ENCODE data around the gene GALNT9. TPM values are rescaled to one million over a fixed set of nuclear protein-coding genes. Genes with fewer than 3 reads are reported as not detected.

GALNT9 gene
- total RNA-seq, 6 experiments from 2014 or later, result not detected

DNA sequence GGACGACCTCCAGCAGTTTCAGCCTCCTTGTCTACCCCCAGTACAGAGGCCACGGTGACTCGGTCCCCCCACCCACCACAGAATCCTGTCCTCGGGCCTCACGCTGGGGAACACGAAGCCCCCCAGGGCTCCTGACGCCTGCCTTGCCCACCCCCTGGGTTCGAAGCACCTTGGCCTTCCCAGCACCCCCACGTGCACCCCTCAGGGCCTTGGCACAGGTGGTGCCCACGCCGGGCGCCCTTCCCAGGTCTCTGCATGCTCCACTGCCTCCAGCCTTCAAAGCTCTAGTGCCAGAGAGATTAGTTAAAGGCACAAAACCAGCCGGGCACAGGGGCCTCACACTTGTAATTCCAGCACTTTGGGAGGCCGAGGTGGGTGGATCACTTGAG, 123.3 kb downstream of the GALNT9 start:
- TF ChIP-seq, protein P1, sequence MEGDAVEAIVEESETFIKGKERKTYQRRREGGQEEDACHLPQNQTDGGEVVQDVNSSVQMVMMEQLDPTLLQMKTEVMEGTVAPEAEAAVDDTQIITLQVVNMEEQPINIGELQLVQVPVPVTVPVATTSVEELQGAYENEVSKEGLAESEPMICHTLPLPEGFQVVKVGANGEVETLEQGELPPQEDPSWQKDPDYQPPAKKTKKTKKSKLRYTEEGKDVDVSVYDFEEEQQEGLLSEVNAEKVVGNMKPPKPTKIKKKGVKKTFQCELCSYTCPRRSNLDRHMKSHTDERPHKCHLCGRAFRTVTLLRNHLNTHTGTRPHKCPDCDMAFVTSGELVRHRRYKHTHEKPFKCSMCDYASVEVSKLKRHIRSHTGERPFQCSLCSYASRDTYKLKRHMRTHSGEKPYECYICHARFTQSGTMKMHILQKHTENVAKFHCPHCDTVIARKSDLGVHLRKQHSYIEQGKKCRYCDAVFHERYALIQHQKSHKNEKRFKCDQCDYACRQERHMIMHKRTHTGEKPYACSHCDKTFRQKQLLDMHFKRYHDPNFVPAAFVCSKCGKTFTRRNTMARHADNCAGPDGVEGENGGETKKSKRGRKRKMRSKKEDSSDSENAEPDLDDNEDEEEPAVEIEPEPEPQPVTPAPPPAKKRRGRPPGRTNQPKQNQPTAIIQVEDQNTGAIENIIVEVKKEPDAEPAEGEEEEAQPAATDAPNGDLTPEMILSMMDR (IDR thresholded peaks at IDR 0.05), result no peak
- TF ChIP-seq POLR2A (IDR thresholded peaks at IDR 0.05), result no peak
- DNase-seq (no peak), ATAC-seq (no peak)
- peaks cover 0 to 4% of the 10 kb centered on the region in 2 donors for H3K27me3 ChIP-seq
- no peak overlapping the region for H3K4me3 ChIP-seq
- no peaks in the 10 kb centered on the region for H3K36me3 ChIP-seq
- H3K9me3 ChIP-seq, result no peaks in the 10 kb centered on the region
- no peaks in the 10 kb centered on the region for H3K4me1 ChIP-seq
- no peak overlapping the region for H3K27ac ChIP-seq
- WGBS (ENCODE audit: insufficient coverage, low coverage, low lambda C conversion rate, missing lambda C conversion rate), result 49% methylated on average over 2 of the region's 14 CpGs
- intact Hi-C loops (cut with DNase I), result no loop called here

DNA sequence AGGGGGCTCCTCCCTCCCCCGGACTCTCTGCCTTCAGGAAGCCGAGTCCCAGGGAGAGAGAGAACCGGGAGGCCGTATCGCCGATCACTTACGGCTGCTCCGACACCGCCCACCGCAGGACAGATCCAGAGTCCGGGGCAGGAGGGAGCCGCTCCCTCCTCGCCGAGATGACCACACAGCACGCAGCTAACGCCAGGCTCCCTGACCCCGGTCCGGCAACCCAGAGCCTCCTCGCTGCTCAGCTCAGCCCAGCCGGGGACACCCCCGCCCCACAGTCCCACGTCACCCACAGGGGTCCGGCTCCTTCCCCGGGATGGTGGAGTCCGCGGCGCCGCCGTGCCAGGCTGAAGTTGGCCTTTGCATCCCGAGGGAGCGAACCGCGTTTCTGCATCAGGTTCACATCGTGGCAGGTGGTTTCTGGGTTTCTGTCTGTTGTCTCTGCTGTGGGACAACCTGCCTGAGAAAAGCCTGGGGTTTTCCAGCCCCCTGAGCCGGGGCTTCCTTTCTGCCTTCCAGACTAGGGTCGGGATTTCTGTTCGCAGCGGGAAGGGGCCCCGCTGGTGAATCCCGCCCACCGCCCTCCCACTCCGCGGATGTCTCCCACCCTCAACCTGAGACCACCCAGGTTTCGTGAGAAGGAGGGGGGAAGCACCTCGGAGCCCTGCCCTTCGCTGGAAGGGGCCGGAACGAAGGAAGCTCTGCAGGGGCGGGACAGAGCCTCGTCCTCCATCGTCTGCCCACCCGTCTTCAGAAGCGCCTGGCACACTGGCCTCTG, 123.9 kb downstream of the GALNT9 start:
- no peak overlapping the region for H3K4me3 ChIP-seq
- no peaks in the 10 kb centered on the region for H3K36me3 ChIP-seq
- no peak for TF ChIP-seq POLR2A (IDR thresholded peaks at IDR 0.05)
- TF ChIP-seq, protein P1 (IDR thresholded peaks at IDR 0.05), result no peak
- ATAC-seq (peak in 1 of 4 donors; percentile 14), DNase-seq (no peak)
- H3K4me1 ChIP-seq, result no peaks in the 10 kb centered on the region
- intact Hi-C loops (cut with DNase I), result no loop called here
- 6% methylated on average over 8 of the region's 53 CpGs for WGBS (ENCODE audit: insufficient coverage, low coverage, low lambda C conversion rate, missing lambda C conversion rate)
- H3K27ac ChIP-seq, result no peak overlapping the region
- H3K9me3 ChIP-seq, result no peaks in the 10 kb centered on the region
- H3K27me3 ChIP-seq, result peaks cover 0 to 4% of the 10 kb centered on the region in 2 donors

DNA sequence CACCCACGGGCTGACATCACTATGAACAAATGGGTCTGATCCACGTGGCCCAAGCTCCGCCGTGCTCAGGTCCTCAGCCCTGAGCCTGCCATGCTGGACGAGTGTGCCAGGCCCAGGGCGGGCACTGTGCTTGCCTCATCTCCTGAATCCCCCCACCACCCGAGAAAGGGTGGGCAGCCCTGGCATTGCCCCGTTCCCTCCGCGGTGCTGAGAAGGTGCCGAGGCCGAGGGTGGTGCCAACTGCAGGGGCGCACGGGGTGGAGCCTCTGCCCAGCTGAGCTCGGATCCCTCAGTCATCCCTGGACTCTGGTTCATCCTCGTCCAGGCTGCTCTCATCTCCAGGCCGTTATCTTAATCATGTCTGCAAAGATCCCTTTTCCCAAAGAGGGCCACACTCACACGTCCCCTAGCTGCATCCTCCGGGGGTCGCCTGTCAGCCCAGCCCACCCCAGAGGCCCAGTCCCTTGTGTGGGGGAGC, 124.6 kb downstream of the GALNT9 start:
- TF ChIP-seq POLR2A (IDR thresholded peaks at IDR 0.05), result no peak
- TF ChIP-seq, protein P1 (IDR thresholded peaks at IDR 0.05), result no peak
- WGBS (ENCODE audit: insufficient coverage, low coverage, low lambda C conversion rate, missing lambda C conversion rate), result 3% methylated on average over 5 of the region's 20 CpGs
- no peak overlapping the region for H3K4me3 ChIP-seq
- no peaks in the 10 kb centered on the region for H3K4me1 ChIP-seq
- H3K27ac ChIP-seq, result no peak overlapping the region
- DNase-seq (no peak), ATAC-seq (no peak)
- no peaks in the 10 kb centered on the region for H3K36me3 ChIP-seq
- intact Hi-C loops (cut with DNase I), result no loop called here
- H3K27me3 ChIP-seq, result peaks cover 0 to 4% of the 10 kb centered on the region in 2 donors
- H3K9me3 ChIP-seq, result no peaks in the 10 kb centered on the region

DNA sequence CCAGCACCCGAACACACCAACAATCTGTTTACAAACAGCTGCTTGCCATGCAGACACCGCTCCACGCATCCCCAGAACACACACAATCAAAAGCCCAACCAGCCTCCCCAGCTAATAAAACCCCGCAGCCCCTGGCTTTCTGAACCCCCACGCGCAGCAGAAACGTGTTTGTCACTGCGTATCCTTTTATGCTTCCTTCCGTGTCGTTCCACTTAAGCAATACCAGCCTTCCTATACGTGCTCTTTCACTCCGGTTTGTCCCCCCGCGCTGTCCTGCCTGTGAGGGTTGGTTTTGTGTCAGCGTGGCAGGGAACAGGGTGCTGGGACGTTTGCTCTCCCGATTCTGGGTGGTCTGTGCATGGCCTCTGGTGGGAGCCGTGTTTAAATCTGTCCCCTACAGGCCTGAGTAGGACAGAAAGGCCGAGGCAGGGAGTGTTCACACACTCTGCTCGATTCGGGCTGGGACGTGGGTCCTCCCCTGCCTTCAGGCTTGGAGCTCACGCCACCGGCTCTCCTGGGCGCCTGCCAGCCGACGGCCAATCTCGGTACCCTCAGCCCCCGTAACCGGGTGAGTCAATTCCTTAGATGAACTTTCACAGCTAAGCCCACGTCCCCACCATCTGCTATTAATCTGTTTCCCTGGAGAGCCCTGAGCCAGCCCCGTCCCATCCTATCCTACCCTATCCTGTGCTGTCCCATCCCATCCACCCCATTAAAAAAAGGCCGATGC, 125.2 kb downstream of the GALNT9 start:
- TF ChIP-seq, protein P1 (IDR thresholded peaks at IDR 0.05), result no peak
- no peak for TF ChIP-seq POLR2A (IDR thresholded peaks at IDR 0.05)
- H3K27me3 ChIP-seq, result peaks cover 0 to 4% of the 10 kb centered on the region in 2 donors
- H3K27ac ChIP-seq, result no peak overlapping the region
- H3K36me3 ChIP-seq, result no peaks in the 10 kb centered on the region
- no peak for ATAC-seq
- no peaks in the 10 kb centered on the region for H3K9me3 ChIP-seq
- DNase-seq, result no peak
- no peak overlapping the region for H3K4me3 ChIP-seq
- no peaks in the 10 kb centered on the region for H3K4me1 ChIP-seq
- 48% methylated on average over 13 of the region's 33 CpGs for WGBS (ENCODE audit: insufficient coverage, low coverage, low lambda C conversion rate, missing lambda C conversion rate)
- intact Hi-C loops (cut with DNase I), result no loop called here

Measured in right lobe of liver (tissue), 6 donors.